HG03354 (cell line): ENCODE measurements around the gene IGIP.
A peak's percentile ranks its signal among the peaks of the same experiment; 100 is the strongest.

Experiments
- ATAC-seq: cut with Tn5 transposase; IDR thresholded peaks from one replicate; pipeline ENCODE4 v1.9.1; 2021; ENCODE audit warnings: mild to moderate bottlenecking; ENCODE audit not compliant: unreplicated experiment, poor library complexity, severe bottlenecking

IGIP gene

GRCh38 chr5:140157032-140157781 is 31.5 kb downstream of the IGIP start:
- peak; percentile 96 for ATAC-seq

DNA sequence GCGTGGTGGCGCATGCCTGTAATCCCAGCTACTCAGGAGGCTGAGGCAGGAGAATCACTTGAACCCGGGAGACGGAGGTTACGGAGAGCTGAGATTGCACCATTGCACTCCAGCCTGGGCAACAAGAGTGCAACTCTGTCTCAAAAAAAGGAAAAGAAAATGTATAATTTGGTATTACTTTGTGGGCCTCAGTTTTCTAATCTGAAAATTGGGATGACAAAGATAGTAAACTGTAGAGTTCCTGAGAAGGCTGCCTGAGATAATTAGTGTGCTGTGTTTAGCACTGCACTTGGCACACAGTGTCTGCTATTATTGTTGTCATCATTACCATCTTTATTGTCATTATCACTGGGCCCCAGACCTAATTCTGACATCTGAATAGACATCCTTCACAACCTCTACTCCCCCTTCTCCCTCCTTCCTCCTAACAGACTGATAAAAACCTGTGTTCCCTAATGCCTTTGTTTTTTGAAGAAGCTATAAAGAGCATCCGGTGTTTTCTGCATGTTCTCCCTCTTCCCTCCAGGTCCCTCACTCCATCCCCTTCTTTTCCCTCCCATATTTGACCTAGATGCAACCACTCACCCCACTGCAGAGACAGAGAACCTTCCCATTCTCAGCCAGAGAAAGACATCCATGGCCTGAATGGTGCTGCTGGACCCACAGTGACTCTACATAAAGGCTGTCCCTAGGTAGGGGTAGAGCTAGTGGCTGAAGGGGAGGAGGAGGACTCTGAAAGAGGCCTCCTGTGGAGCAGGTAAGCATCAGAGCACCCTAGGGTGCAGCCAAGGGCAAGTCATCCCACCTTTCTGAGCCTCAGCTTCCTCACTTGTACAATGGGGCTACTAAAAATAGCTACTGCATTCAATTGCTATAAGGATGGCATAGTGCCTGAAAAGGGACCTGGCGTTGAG is 33.5 kb downstream of the IGIP start:
- no peak for ATAC-seq

GRCh38 chr5:140162275-140162674 is 36.5 kb downstream of the IGIP start:
- ATAC-seq: no peak

GRCh38 chr5:140162781-140163180 is 37.0 kb downstream of the IGIP start:
- ATAC-seq: no peak

DNA sequence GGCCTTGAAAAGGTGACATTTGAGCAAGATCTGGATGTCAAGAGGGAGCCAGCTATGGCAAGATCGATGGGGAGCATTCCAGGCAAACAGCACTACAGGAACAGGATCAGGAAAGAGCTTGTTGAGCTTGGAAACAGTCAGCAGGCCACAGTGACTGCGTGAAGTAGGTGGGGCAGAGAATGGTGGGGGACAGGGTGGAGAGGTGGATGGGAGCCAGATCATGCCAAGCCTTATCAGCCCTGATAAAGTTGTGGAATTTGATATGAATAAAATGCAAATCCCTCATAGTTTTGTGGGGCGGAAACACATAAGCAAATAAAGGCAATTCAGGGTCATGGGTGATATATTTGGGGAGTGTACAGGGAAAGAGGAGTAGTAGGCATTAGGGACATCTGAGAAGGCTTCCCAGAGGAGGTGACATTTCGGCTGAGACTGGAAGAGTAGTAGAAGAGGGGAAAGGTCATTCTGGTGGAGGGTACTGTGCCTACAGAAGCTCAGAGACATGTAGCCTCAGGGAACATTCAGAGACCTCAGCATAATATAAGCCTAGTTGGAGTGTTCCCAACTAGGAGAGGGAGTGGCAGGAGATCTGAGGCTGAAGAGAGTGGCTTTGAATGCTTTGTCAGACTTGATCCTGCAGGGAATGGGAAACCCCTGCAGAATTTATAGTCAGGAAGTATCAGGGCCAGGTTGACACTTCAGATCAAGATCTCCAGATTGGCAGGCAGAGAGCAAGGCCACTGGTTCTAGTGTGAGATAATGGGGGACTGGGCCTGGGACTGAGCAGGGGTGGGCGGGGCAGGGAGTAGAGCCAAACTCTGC is 39.6 kb downstream of the IGIP start:
- no peak for ATAC-seq

DNA sequence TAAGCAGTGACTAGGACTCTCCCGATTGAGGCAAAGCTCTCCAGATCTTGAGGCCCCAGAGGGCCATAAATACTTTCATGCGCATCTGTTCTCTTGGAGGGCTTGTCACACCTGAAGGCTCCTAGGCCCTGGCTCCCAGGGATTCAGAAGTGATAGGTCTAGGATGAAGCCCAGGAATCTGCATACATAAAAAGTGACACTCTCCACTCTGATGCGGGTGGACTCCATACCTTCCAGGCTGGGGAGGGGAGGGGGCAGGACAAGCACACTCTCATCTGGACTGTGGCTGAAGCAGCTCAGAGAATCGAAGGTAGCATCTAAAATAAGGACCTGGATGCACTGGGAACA is 40.2 kb downstream of the IGIP start:
- ATAC-seq: no peak

GRCh38 chr5:140166911-140167310 is 41.2 kb downstream of the IGIP start:
- ATAC-seq: no peak

- no peak for ATAC-seq
Measured at GRCh38 chr5:140168371-140168770, 42.6 kb downstream of the IGIP start.

- no peak for ATAC-seq
Measured at GRCh38 chr5:140169410-140169809, 43.7 kb downstream of the IGIP start.

GRCh38 chr5:140172483-140172882 is 46.7 kb downstream of the IGIP start:
- no peak for ATAC-seq

GRCh38 chr5:140174014-140174413 is 48.3 kb downstream of the IGIP start:
- ATAC-seq: no peak

DNA sequence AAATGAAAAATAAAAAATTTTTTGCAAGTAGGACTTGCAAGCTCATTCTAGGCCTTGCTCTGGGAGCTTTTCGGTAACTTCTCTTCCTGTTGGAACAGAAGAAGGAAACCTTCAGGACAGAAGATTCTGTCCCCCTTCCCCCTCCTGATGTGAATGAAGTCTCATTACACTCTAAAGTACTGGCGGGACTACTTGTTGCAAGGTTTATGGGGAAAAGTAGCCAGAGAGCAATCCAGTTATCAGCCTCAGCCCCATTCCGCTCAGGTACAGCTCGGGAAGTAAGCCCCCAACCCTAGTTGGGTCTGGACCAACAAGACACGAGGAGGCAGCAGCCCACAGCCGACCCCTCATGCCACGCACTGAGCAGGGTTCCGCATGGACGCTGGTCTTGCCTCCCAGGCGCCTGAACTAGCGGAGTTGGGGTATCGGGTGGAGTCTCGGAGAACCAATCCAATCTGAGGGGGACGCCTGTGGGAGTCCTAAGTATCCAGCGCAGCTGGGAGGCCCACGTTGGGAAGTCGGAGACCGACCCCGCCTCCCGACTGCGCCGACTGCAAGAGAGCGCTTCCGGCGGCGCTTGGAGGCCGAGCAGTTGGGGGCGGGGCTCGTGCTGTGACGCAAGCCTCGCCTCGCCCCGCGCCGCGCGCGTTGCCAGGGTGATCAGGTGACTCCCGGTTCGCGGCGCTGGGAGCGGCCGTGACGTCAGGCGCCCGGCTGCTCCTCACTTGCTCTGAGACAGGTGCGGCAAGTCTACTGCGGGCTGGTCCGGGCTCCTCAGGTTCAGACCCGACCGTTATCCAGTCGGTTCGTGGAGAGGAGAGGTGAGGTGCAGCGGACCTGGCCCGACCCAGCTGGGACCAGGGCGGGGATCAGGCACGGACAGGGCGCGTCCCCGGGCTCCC is 49.0 kb downstream of the IGIP start, which contains the start of gene CYSTM1:
Gene CYSTM1 (plus strand): TSS at position 724 of the 902 bp plus-strand sequence. CDS start 19,278 bp downstream, outside the sequence.
- peak; percentile 94 for ATAC-seq

GRCh38 chr5:140175367-140176030 is 49.8 kb downstream of the IGIP start:
- peak; percentile 62 for ATAC-seq

GRCh38 chr5:140176031-140176387 is 50.3 kb downstream of the IGIP start:
- no peak for ATAC-seq

- no peak for ATAC-seq
Measured at GRCh38 chr5:140178086-140178410, 52.3 kb downstream of the IGIP start.

DNA sequence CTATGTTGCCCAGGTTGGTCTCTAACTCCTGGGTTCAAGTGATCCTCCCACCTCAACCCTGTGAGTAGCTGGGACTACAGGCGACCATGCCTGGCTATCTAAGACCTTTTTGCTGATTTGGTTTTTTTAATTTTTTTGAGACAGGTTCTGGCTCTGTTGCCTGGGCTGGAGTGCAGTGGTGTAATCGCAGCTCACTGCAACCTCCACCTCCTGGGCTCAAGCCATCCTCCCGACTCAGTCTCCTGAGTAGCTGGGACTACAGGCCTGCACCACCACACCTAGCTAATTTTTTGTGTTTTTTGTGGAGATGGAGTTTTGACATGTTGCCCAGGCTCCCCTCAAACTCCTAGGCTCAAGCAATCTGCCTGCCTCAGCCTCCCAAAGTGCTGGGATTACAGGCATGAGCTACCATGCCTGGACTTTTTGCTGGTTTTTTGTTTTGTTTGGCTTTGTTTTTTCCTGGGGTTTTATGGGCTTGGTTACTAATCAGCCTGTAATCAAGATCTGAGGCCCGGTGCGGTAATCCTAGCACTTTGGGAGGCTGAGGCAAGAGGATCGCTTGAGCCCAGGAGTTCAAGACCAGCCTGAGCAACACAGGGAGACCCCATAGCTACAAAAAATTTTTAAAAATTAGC is 52.9 kb downstream of the IGIP start:
- no peak for ATAC-seq
